SU-DHL-6 (cell line): Measurements from ENCODE around the gene LPCAT3.

ENCODE experiments used
- H2AFZ ChIP-seq: fragments of 200-600 bp; sonication (generic); 2 replicates; pipeline ENCODE4 v1.6.1; 2014; ENCODE audit warnings: low read depth, mild to moderate bottlenecking, moderate library complexity, mixed read lengths, antibody characterized with exemption, low read length; ENCODE audit not compliant: severe bottlenecking
- H3F3A ChIP-seq: fragments of 200-600 bp; shearing (Covaris generic); 2 replicates; pipeline ENCODE4 v1.6.0; 2016; ENCODE audit warnings: antibody characterized with exemption, mild to moderate bottlenecking; ENCODE audit not compliant: insufficient read depth
- H3K27ac ChIP-seq: fragments of 200-600 bp; sonication (generic); 2 replicates; pipeline ENCODE4 v1.5.1; 2016; ENCODE audit warnings: low read depth, mild to moderate bottlenecking, low read length, moderate library complexity, mixed read lengths
- H3K27me3 ChIP-seq: fragments of 200-600 bp; sonication (generic), shearing (Covaris generic); 2 replicates; pipeline ENCODE4 v1.6.0; 2014; ENCODE audit warnings: mild to moderate bottlenecking, low read length
- H3K36me3 ChIP-seq: fragments of 200-600 bp; sonication (generic); 2 replicates; pipeline ENCODE4 v1.6.1; 2014; ENCODE audit warnings: mild to moderate bottlenecking, low read length, mixed read lengths
- H3K4me2 ChIP-seq: fragments of 300-600, 200-600 bp; shearing (Covaris generic), sonication (generic); 2 replicates; pipeline ENCODE4 v1.6.0; 2014; ENCODE audit warnings: low read length, low read depth, mild to moderate bottlenecking; ENCODE audit not compliant: poor library complexity, severe bottlenecking
- H3K4me3 ChIP-seq: fragments of 200-600 bp; sonication (generic); 2 replicates; pipeline ENCODE4 v1.5.1; 2014; ENCODE audit warnings: antibody characterized with exemption, low read length, mild to moderate bottlenecking, mixed read lengths; ENCODE audit not compliant: insufficient read depth, poor library complexity, severe bottlenecking
- H3K79me2 ChIP-seq: fragments of 200-600 bp; sonication (generic); 2 replicates; pipeline ENCODE4 v1.6.1; 2014; ENCODE audit warnings: mild to moderate bottlenecking, low read length, moderate library complexity; ENCODE audit not compliant: insufficient read depth
- H3K9ac ChIP-seq: fragments of 200-600 bp; sonication (generic); 2 replicates; pipeline ENCODE4 v1.7.0; 2014; ENCODE audit warnings: mild to moderate bottlenecking, low read length
- H3K9me2 ChIP-seq: fragments of 200-600 bp; sonication (generic); replicated peaks from 2 replicates; pipeline ENCODE4 v1.6.1; 2014; ENCODE audit warnings: low read length; ENCODE audit not compliant: insufficient read depth
- H3K9me3 ChIP-seq: fragments of 200-600 bp; sonication (generic); 2 replicates; pipeline ENCODE4 v1.6.1; 2014; ENCODE audit warnings: low read length, mixed read lengths; ENCODE audit not compliant: insufficient read depth
- H4K20me1 ChIP-seq: fragments of 200-600 bp; sonication (generic); 2 replicates; pipeline ENCODE4 v1.6.1; 2014; ENCODE audit warnings: low read depth, mild to moderate bottlenecking, antibody characterized with exemption, low read length, moderate library complexity, mixed read lengths
- CTCF ChIP-seq: fragments of 200-600 bp; sonication (generic); IDR thresholded peaks from one replicate; pipeline ENCODE4 v1.5.1; 2017; ENCODE audit warnings: antibody characterized with exemption, mild to moderate bottlenecking, low read length, moderate library complexity; ENCODE audit not compliant: insufficient read depth, poor library complexity, severe bottlenecking
- EZH2phosphoT487 ChIP-seq: fragments of 200-600 bp; sonication (generic), shearing (Covaris generic); conservative IDR thresholded peaks from 2 replicates; pipeline ENCODE4 v1.6.1; 2018; ENCODE audit warnings: mild to moderate bottlenecking, antibody characterized with exemption, low read length, moderate library complexity, mixed read lengths

LPCAT3 gene

GRCh38 chr12:6956021-6956727 lies 62.1 kb downstream of the LPCAT3 start:
- no peaks in the 10 kb centered on the region for H3K27me3 ChIP-seq
- no peaks in the 10 kb centered on the region for H3K36me3 ChIP-seq
- H2AFZ ChIP-seq, result no peak overlapping the region
- H4K20me1 ChIP-seq, result no peaks in the 10 kb centered on the region
- no peak overlapping the region for H3K27ac ChIP-seq
- no peaks in the 10 kb centered on the region for H3K9me2 ChIP-seq
- H3K9ac ChIP-seq, result no peak overlapping the region
- H3F3A ChIP-seq, result no peaks in the 10 kb centered on the region
- H3K4me2 ChIP-seq, result no peak overlapping the region
- no peaks in the 10 kb centered on the region for H3K9me3 ChIP-seq
- no peaks in the 10 kb centered on the region for H3K79me2 ChIP-seq
- H3K4me3 ChIP-seq, result no peak overlapping the region
- TF ChIP-seq EZH2phosphoT487, result no peak

- Histone ChIP-seq H3K27ac (no peak overlapping the region), H3K9ac (no peak overlapping the region), H3K36me3 (no peaks in the 10 kb centered on the region), H3K9me2 (no peaks in the 10 kb centered on the region), H3K4me2 (no peak overlapping the region), H3K27me3 (no peaks in the 10 kb centered on the region), H3F3A (no peaks in the 10 kb centered on the region), H3K4me3 (no peak overlapping the region), H2AFZ (no peak overlapping the region), H4K20me1 (no peaks in the 10 kb centered on the region), H3K9me3 (no peaks in the 10 kb centered on the region), H3K79me2 (no peaks in the 10 kb centered on the region)
- TF ChIP-seq EZH2phosphoT487 (no peak), CTCF (no peak)
Measured at GRCh38 chr12:6955108-6956020, 62.9 kb downstream of the LPCAT3 start.

- no peak overlapping the region for H2AFZ ChIP-seq
- H3K4me2 ChIP-seq, result peak overlapping the region; percentile 61
- H3K9me3 ChIP-seq, result no peaks in the 10 kb centered on the region
- no peak for TF ChIP-seq CTCF
- no peak for TF ChIP-seq EZH2phosphoT487
- no peaks in the 10 kb centered on the region for H3K9me2 ChIP-seq
- H4K20me1 ChIP-seq, result no peaks in the 10 kb centered on the region
- H3K4me3 ChIP-seq, result no peak overlapping the region
- H3K9ac ChIP-seq, result no peak overlapping the region
- no peaks in the 10 kb centered on the region for H3K36me3 ChIP-seq
- H3K27me3 ChIP-seq, result no peaks in the 10 kb centered on the region
- H3K27ac ChIP-seq, result no peak overlapping the region
- H3F3A ChIP-seq, result no peaks in the 10 kb centered on the region
- no peaks in the 10 kb centered on the region for H3K79me2 ChIP-seq
Measured at GRCh38 chr12:6954316-6955107, 63.8 kb downstream of the LPCAT3 start.
